Measurements from ENCODE around the gene ARHGAP21. TPM values are rescaled to one million over a fixed set of nuclear protein-coding genes. Genes with fewer than 3 reads are reported as not detected.

The ARHGAP21 gene
- total RNA-seq, 3 donors from 2014 or later (not counting 1 experiment from before 2014, with no cell fraction given) = 30.9 to 45.8 (median 34.7) TPM

DNA sequence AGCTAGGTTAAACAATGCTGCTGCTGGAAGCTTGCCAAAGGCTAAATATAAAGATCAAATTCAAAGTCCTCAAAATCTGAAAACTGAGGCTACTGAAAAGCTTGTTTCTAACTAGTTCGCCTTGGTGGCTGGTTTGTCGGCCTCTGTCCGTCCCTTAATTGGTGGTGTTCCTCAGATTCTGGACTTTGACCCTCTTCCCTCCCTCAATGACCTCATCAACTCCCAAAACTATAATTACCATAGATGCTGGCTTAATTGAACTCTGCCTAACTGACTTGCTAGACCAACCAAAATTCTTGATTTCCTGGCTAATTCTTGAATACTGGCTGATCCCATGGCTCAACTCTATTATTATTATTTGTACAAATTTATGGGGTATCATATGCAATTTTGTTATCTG lies 15.6 kb downstream of the ARHGAP21 start:
- Mint-ChIP-seq H3K27me3 (ENCODE audit: low read depth in 2 of 2) (no peaks in the 10 kb centered on the region), H3K4me1 (peaks cover 0 to 13% of the 10 kb centered on the region in 2 donors), H3K4me3 (no peak overlapping the region), H3K9me3 (no peaks in the 10 kb centered on the region), H3K36me3 (no peaks in the 10 kb centered on the region), H3K27ac (no peak overlapping the region)
- DNase-seq = no peak
- TF ChIP-seq, protein P1, sequence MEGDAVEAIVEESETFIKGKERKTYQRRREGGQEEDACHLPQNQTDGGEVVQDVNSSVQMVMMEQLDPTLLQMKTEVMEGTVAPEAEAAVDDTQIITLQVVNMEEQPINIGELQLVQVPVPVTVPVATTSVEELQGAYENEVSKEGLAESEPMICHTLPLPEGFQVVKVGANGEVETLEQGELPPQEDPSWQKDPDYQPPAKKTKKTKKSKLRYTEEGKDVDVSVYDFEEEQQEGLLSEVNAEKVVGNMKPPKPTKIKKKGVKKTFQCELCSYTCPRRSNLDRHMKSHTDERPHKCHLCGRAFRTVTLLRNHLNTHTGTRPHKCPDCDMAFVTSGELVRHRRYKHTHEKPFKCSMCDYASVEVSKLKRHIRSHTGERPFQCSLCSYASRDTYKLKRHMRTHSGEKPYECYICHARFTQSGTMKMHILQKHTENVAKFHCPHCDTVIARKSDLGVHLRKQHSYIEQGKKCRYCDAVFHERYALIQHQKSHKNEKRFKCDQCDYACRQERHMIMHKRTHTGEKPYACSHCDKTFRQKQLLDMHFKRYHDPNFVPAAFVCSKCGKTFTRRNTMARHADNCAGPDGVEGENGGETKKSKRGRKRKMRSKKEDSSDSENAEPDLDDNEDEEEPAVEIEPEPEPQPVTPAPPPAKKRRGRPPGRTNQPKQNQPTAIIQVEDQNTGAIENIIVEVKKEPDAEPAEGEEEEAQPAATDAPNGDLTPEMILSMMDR (IDR thresholded peaks at IDR 0.05) = no peak
- no peaks in the 10 kb centered on the region for H3K27me3 ChIP-seq (ENCODE audit: control insufficient read depth, insufficient read depth, low read length)
- WGBS (ENCODE audit: insufficient coverage) = 90% methylated on average over 3 of the region's 3 CpGs
- no peak for ATAC-seq
- no peaks in the 10 kb centered on the region for H3K36me3 ChIP-seq (ENCODE audit: control insufficient read depth, insufficient read depth, low read length)
- no peak overlapping the region for H3K4me3 ChIP-seq (ENCODE audit: low read length)
- H3K27ac ChIP-seq (ENCODE audit: low read length) = no peak overlapping the region
- H3K4me1 ChIP-seq (ENCODE audit: control insufficient read depth, insufficient read depth, low read length) = no peaks in the 10 kb centered on the region
- no peaks in the 10 kb centered on the region for H3K9me3 ChIP-seq (ENCODE audit: control insufficient read depth, insufficient read depth, low read length)
- intact Hi-C loops (cut with micrococcal nuclease) = no loop called here

DNA sequence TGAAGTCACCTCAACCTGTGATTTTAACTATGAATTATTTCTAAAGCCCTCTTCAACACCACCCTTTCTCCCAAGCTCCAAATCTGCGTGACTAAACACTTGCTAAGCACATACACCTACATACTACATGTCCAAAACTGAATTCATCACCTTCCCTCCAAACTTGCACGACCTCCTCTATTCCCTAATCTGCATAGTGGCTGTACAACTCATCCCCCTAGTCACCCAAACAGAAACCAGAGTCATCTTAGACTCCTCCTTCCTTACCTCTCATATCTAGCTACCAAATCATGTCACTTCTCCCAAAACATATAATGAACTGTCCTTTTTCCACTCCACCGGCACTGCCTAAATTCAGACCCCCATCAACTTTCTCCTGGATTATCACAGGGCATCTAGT lies 16.2 kb downstream of the ARHGAP21 start:
- WGBS (ENCODE audit: insufficient coverage) = 83% methylated on average over 3 of the region's 3 CpGs
- Histone ChIP-seq H3K27ac (ENCODE audit: low read length) (no peak overlapping the region), H3K4me1 (ENCODE audit: control insufficient read depth, insufficient read depth, low read length) (no peaks in the 10 kb centered on the region), H3K4me3 (ENCODE audit: low read length) (no peak overlapping the region), H3K9me3 (ENCODE audit: control insufficient read depth, insufficient read depth, low read length) (no peaks in the 10 kb centered on the region), H3K36me3 (ENCODE audit: control insufficient read depth, insufficient read depth, low read length) (no peaks in the 10 kb centered on the region), H3K27me3 (ENCODE audit: control insufficient read depth, insufficient read depth, low read length) (no peaks in the 10 kb centered on the region)
- TF ChIP-seq, protein P1 (IDR thresholded peaks at IDR 0.05) = no peak
- Mint-ChIP-seq H3K36me3 (no peaks in the 10 kb centered on the region), H3K27ac (no peak overlapping the region), H3K9me3 (no peaks in the 10 kb centered on the region), H3K4me1 (peaks cover 0 to 13% of the 10 kb centered on the region in 2 donors), H3K27me3 (ENCODE audit: low read depth in 2 of 2) (no peaks in the 10 kb centered on the region), H3K4me3 (no peak overlapping the region)
- DNase-seq (no peak), ATAC-seq (no peak)
- intact Hi-C loops (cut with micrococcal nuclease) = no loop called here

DNA sequence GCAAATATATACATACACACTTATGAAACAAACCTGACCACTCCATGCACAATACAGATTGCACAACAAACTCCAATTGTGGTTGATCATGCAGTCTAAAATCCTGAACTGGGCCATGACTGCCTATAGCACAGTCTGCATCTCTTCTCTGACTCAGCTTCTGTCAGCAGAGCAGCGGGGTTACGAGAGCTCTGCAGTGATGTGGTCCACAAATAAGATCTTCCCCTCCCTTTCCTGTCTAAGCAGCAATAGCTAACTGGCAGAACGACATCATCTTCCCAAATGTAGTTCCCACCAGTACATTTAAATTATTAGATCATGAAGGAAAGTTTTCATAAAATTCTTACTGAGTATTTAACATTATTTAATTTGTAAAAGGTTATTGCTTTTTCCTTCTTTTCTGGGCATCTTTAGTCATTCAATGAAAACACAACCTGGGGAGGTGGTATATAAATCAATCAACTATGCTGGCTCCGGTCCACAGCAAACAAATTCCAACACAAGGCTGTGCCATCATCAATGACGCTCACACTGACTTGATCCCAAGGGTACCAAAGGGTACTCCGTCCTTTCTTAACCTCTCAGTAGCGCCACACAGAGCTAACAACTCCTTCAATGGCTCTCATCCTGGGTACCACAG lies 17.1 kb downstream of the ARHGAP21 start:
- no peaks in the 10 kb centered on the region for H3K36me3 ChIP-seq (ENCODE audit: control insufficient read depth, insufficient read depth, low read length)
- H3K27me3 ChIP-seq (ENCODE audit: control insufficient read depth, insufficient read depth, low read length) = no peaks in the 10 kb centered on the region
- H3K4me3 ChIP-seq (ENCODE audit: low read length) = no peak overlapping the region
- no peaks in the 10 kb centered on the region for H3K9me3 ChIP-seq (ENCODE audit: control insufficient read depth, insufficient read depth, low read length)
- peaks cover 2 to 16% of the 10 kb centered on the region in 2 donors for H3K4me1 Mint-ChIP-seq
- WGBS (ENCODE audit: insufficient coverage) = 66% methylated on average over 6 of the region's 7 CpGs
- H3K36me3 Mint-ChIP-seq = no peaks in the 10 kb centered on the region
- no peaks in the 10 kb centered on the region for H3K27me3 Mint-ChIP-seq (ENCODE audit: low read depth in 2 of 2)
- intact Hi-C loops (cut with micrococcal nuclease) = no loop called here
- no peak overlapping the region for H3K27ac ChIP-seq (ENCODE audit: low read length)
- peak; percentile 74 to 77 (median 76) for ATAC-seq
- DNase-seq = peak in 1 of 2 donors; percentile 51
- H3K4me1 ChIP-seq (ENCODE audit: control insufficient read depth, insufficient read depth, low read length) = no peaks in the 10 kb centered on the region
- no peak overlapping the region for H3K4me3 Mint-ChIP-seq
- no peaks in the 10 kb centered on the region for H3K9me3 Mint-ChIP-seq
- H3K27ac Mint-ChIP-seq = no peak overlapping the region
- TF ChIP-seq, protein P1 (IDR thresholded peaks at IDR 0.05) = no peak

DNA sequence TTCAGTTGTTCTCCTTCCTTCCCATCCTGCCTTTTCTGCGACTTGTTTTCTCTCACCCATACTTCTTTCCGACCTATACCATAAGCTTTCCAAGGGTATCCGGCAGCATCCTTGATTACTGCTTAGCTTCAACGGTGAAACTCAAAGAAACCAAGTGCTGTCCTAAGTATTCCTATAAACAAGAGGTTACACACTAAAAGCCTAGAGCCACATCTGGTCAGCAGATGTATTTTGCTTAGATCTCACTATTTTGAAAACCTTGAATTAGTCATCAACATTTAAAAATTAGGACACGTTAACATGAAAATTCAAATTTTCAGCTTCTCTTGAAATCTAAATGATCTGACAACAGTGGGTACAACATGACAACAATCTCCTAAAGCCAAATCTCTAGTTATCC lies 20.0 kb downstream of the ARHGAP21 start:
- WGBS (ENCODE audit: insufficient coverage) = 98% methylated on average over 5 of the region's 5 CpGs
- DNase-seq (no peak), ATAC-seq (no peak)
- no peaks in the 10 kb centered on the region for H3K27me3 ChIP-seq (ENCODE audit: control insufficient read depth, insufficient read depth, low read length)
- no peaks in the 10 kb centered on the region for H3K9me3 ChIP-seq (ENCODE audit: control insufficient read depth, insufficient read depth, low read length)
- no peaks in the 10 kb centered on the region for H3K36me3 ChIP-seq (ENCODE audit: control insufficient read depth, insufficient read depth, low read length)
- Mint-ChIP-seq H3K27ac (no peak overlapping the region), H3K4me1 (peaks cover 7 to 22% of the 10 kb centered on the region in 2 donors), H3K36me3 (no peaks in the 10 kb centered on the region), H3K27me3 (ENCODE audit: low read depth in 2 of 2) (no peaks in the 10 kb centered on the region), H3K9me3 (no peaks in the 10 kb centered on the region), H3K4me3 (no peak overlapping the region)
- H3K4me3 ChIP-seq (ENCODE audit: low read length) = no peak overlapping the region
- TF ChIP-seq, protein P1 (IDR thresholded peaks at IDR 0.05) = no peak
- intact Hi-C loops (cut with micrococcal nuclease) = no loop called here
- no peak overlapping the region for H3K27ac ChIP-seq (ENCODE audit: low read length)
- no peaks in the 10 kb centered on the region for H3K4me1 ChIP-seq (ENCODE audit: control insufficient read depth, insufficient read depth, low read length)

Data from natural killer cell (primary cell).